ENCODE results near the gene SLC7A4.
A peak's percentile ranks its signal among the peaks of the same experiment; 100 is the strongest.
"Not testable (repeated sequence)": the region's sequence is repeated elsewhere in the genome, so short reads cannot be mapped to it uniquely, and the experiment has no call there.

The SLC7A4 gene

GRCh38 chr22:21042978-21043859, 10.9 kb upstream of the SLC7A4 start:
- DNase-seq: no peak

- DNase-seq: no peak
These were observed 9.6 kb upstream of the SLC7A4 start for GRCh38 chr22:21041937-21042336.

GRCh38 chr22:21039158-21039557, 6.8 kb upstream of the SLC7A4 start:
- not testable (repeated sequence) for DNase-seq

- no peak for DNase-seq
These were observed 6.0 kb upstream of the SLC7A4 start for GRCh38 chr22:21038405-21038804.

DNA sequence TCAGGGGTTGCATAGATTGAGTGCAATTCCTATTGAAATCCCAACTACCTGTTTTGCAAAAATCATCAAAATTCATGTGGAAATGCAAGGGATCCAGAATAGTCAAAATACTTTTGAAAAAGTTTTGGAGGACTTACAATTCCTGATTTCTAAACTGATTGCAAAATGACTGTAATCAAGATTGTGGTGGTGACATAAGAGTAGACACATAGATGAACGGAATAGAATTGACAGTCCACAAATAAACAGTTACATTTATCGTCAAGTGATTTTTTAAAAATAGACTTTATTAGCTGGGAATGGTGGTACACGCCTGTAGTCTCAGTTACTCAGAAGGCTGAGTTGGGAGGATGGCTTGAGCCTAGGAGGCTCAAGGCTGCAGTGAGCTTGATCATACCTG, 2.6 kb upstream of the SLC7A4 start:
- DNase-seq: no peak

GRCh38 chr22:21033895-21034294, 1.5 kb upstream of the SLC7A4 start:
- no peak for DNase-seq

DNA sequence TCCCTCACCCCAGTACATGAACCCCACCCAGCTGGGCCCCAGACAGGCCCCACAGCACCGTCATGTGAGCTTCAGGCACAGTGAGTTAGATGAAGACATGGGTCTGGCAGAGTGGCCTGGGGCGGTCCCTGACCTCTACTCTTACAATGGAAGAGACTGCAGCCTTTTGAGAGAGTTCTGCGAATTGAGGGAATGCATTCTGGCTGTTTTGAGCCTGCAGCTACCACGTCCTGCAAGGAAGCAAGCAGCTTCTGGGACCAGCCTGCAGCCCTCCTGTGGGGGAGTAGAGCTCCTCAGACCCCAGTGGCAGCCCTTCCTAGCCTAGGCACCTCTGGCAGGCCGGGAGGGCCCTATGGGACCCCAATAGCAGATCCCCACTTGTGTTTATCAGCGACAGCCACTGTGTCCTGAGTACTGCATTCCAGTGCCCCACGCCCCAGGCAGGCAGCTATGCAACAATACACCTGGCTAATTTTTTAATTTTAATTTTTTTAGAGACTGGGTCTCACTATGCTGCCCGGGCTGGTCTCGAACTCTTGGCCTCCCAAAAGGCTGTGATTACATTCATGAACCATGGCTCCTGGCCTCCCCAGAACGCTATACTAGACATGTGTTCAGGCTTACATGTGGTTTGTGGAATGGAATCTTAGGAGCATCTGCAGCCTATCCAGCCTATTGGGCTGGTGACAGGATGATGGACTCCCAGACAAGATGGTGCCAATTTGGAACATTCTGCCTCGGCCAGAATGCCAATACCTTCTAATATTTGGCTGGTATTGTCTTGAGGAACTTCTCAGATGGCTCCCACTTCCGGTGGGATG, 717 bp upstream of the SLC7A4 start:
- no peak for DNase-seq

- no peak for DNase-seq
These were observed 770 bp downstream of the SLC7A4 start for GRCh38 chr22:21031545-21032036.

GRCh38 chr22:21030621-21031544, 1.5 kb downstream of the SLC7A4 start:
- no peak for DNase-seq

GRCh38 chr22:21030032-21030431, 2.3 kb downstream of the SLC7A4 start:
- DNase-seq: no peak

- no peak for DNase-seq
These were observed 2.8 kb downstream of the SLC7A4 start for GRCh38 chr22:21029486-21030025.

DNA sequence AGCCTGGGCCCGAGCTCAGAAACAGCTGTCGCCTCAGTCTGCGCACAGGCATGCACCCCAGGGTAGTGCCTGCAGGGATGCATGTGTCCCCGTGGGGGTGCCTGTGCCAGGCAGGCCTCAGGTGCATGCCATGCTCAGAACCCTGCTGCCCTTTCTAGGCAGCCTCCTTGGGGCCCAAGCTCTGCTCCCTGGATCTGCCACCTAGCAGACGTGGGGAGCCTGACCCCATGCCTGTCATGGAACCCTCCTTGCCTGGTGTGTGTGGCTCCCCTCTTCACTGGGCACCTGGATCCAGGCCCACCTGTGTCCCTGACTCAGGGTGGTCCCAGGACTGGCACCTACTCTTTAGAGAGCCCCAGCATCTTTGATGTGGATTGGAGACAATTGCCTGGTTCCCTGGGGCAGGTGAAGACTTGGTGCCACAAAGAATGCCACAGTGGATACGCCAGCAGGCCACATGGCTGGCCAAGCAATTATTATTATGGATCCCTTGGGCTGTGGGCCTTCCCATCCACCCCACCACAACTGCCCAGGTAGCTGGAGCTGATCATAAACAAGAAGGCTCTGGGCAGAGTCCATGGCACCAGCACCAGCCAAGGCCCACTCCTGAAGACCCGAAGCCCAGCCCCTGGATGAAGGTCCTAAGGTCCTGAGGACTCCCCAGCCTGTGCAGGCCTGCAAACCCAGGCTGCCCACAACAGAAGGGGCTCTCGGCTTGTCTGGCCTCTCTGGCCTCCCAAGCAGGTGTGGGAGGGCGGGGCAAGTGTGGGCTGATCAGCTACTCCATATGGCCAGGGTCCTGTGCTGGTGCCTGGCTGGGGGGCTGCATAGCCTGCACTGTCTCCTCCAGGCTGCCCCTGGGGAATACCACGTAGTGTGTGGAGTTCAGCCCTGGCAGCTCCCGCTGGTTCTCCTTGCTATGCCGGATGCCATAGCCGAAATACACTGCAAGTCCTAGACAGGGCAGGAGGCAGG, 3.8 kb downstream of the SLC7A4 start:
- DNase-seq: no peak

DNA sequence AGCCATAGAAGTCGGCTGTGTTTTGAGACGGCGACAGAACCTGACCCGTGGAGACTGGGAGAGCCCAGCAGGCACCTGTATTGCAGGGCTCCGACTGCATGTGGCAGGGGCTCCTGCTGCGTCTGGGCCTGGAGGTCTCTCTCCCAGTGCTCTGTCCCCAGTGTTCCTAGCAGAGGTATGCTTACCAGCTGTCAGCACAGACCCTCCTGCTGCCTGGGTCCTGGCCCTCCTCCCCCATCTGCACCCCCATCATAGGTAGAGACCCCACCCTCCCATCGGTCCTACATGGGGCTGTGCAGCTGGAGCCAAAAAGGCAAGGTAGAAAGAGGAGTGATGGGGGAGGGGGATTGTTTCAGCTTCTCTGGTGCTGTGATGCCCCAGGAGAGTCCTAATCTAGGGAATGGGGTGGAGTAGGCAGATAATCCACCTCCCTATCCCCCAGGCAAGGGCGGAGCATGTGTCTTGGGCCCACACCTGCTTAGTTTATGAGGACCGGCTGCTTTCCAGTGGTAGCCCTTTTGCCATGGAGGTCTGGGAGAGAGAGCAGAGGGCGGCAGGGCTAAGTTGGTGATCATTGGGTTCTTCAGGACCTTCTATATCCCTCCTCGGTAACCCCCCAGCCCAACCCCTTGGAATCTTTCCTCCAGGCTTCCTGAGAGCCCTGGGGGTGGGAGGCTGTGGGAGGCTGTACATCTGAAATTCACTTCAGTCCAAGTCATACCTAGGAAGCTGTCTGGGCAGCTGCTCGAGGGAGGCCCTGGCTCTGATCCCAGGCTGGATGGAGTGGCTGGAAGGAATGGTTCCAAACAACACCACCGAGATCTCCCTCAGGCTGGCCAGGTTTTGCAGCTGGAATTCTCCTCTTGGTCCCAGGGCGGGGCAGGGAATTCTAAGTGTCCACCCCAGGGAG, 5.3 kb downstream of the SLC7A4 start:
- peak; percentile 27 for DNase-seq

- DNase-seq: no peak
These were observed 6.3 kb downstream of the SLC7A4 start for GRCh38 chr22:21025763-21026755.

DNA sequence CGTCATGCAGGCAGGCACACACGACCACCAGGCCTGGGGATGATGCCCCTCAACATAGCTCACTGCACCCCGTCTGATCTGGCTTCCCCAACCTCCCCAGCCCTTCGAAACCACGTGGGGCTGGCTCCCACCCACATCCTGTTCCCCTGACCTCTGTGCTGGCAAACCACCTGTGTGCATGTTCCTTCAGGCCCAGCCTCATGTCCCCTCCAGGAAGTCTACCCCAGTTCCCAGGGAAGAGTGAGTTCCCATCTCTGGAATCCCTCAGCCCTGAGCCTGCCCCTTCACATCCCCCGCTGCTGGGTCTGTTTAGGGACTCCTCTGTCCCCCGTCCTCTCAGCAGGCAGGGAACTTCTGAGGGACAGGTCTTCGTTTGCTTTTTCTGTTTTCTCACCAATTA, 7.1 kb downstream of the SLC7A4 start:
- no peak for DNase-seq

DNA sequence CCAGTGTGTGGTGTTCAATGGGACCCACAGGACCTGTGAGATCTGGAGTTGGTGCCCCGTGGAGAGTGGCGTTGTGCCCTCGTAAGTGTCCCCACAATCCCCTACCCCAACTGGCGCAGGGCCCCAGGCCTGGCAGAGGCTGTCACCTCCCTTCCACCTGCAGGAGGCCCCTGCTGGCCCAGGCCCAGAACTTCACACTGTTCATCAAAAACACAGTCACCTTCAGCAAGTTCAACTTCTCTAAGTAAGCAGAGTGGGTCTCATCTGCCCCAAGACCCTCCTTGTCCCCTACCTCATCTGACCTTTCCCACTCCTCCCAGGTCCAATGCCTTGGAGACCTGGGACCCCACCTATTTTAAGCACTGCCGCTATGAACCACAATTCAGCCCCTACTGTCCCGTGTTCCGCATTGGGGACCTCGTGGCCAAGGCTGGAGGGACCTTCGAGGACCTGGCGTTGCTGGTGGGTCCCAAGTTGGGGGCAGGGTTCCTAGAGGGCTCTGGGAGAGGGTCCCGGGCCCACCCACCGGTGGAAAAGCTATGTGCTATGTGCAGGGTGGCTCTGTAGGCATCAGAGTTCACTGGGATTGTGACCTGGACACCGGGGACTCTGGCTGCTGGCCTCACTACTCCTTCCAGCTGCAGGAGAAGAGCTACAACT, 9.3 kb downstream of the SLC7A4 start:
- no peak for DNase-seq

DNA sequence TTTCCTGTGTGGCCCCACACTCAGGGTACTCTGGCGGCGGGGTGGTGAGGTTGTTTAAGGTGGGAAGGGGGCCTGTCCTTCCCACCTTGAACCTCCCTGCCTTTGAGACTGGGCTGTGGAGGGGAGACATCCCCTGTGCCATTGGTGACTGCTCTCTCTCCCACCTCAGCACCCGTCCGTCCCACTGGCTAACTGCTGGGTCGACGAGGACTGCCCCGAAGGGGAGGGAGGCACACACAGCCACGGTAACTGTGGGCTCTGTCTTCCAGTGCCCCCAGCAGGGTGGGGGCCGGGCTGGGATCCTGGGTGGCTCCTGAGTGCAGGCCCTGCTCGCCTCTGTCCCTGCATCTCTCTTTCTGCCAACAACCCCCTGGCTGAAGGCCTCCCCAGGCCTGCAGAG, 9.9 kb downstream of the SLC7A4 start:
- DNase-seq: no peak

GRCh38 chr22:21020802-21021429, 11.4 kb downstream of the SLC7A4 start:
- DNase-seq: no peak

Measured in NCI-H2029 treated with DMSO at 0.1 percent for 48 hours (cell line).